WTC11 (cell line): ENCODE data around the gene TMCC2. TPM values are rescaled to one million over a fixed set of nuclear protein-coding genes. Genes with fewer than 3 reads are reported as not detected.

Experiments
- ATAC-seq: fragments of 200-7000 bp; cut with Tn5 transposase; 2 replicates; pipeline ENCODE4 v1.10.0; 2021; ENCODE audit warnings: mild to moderate bottlenecking, moderate library complexity
- CTCF ChIA-PET: fragments of 300-600 bp; sonication (Branson Sonifier 250); formaldehyde crosslinking; loops from one replicate; lab custom pipeline; 2021; ENCODE audit warnings: antibody characterized with exemption; lab: Charles Lee
- POLR2A ChIA-PET: fragments of 350-600 bp; sonication (Branson Sonifier 250); formaldehyde crosslinking; loops from one replicate; lab custom pipeline; 2021; ENCODE audit warnings: antibody characterized with exemption; lab: Charles Lee
- DNase-seq: peaks from one replicate; pipeline ENCODE4 v3.0.0; 2021; ENCODE audit warnings: low spot score
- H3K27ac Mint-ChIP-seq: 2 replicates; pipeline ENCODE4 v1.8.0; 2021; ENCODE audit warnings: mixed read lengths
- H3K27me3 Mint-ChIP-seq: 2 replicates; pipeline ENCODE4 v1.8.0; 2021; ENCODE audit warnings: low read depth, mild to moderate bottlenecking, moderate library complexity, mixed read lengths
- H3K36me3 Mint-ChIP-seq: 2 replicates; pipeline ENCODE4 v1.8.0; 2021; ENCODE audit warnings: mixed read lengths
- H3K4me1 Mint-ChIP-seq: 2 replicates; pipeline ENCODE4 v1.8.0; 2022; ENCODE audit warnings: mixed read lengths
- H3K4me3 Mint-ChIP-seq: 2 replicates; pipeline ENCODE4 v1.8.0; 2021; ENCODE audit warnings: mild to moderate bottlenecking, moderate library complexity, mixed read lengths
- H3K9me3 Mint-ChIP-seq: 2 replicates; pipeline ENCODE4 v1.8.0; 2021; ENCODE audit warnings: mixed read lengths
- ATF1 ChIP-seq: sonication (generic); formaldehyde crosslinking; IDR thresholded peaks from 2 replicates; pipeline ENCODE4 v1.8.1; 2023; ENCODE audit warnings: mild to moderate bottlenecking, moderate library complexity, missing genetic modification reagents
- ATF2 ChIP-seq: sonication (generic); formaldehyde crosslinking; IDR thresholded peaks from 2 replicates; pipeline ENCODE4 v1.8.1; 2022; ENCODE audit warnings: low read depth, missing genetic modification reagents, borderline replicate concordance
- CREB1 ChIP-seq: sonication (generic); formaldehyde crosslinking; IDR thresholded peaks from 2 replicates; pipeline ENCODE4 v1.8.0; 2023; ENCODE audit warnings: mild to moderate bottlenecking, missing genetic modification reagents
- E2F1 ChIP-seq: sonication (generic); formaldehyde crosslinking; IDR thresholded peaks from 2 replicates; pipeline ENCODE4 v1.8.0; 2022; ENCODE audit warnings: mild to moderate bottlenecking, missing genetic modification reagents
- E2F4 ChIP-seq: sonication (generic); formaldehyde crosslinking; IDR thresholded peaks from 2 replicates; pipeline ENCODE4 v1.8.1; 2022; ENCODE audit warnings: low read depth, mild to moderate bottlenecking, moderate library complexity, missing genetic modification reagents, borderline replicate concordance
- ESRRA ChIP-seq: sonication (generic); formaldehyde crosslinking; IDR thresholded peaks from 2 replicates; pipeline ENCODE4 v1.8.1; 2022; ENCODE audit warnings: mild to moderate bottlenecking, missing genetic modification reagents, borderline replicate concordance
- ETV6 ChIP-seq: sonication (generic); formaldehyde crosslinking; IDR thresholded peaks from 2 replicates; pipeline ENCODE4 v1.8.1; 2022; ENCODE audit warnings: mild to moderate bottlenecking, missing genetic modification reagents
- FOXK1 ChIP-seq: sonication (generic); formaldehyde crosslinking; IDR thresholded peaks from 2 replicates; pipeline ENCODE4 v1.8.0; 2022; ENCODE audit warnings: mild to moderate bottlenecking, moderate library complexity, missing genetic modification reagents
- GTF2I ChIP-seq: fragments of 250-450 bp; sonication (Bioruptor Pico); conservative IDR thresholded peaks from 2 replicates; pipeline ENCODE4 v1.4.0; 2021; ENCODE audit warnings: mild to moderate bottlenecking
- KAT7 ChIP-seq: sonication (generic); formaldehyde crosslinking; IDR thresholded peaks from 2 replicates; pipeline ENCODE4 v1.8.1; 2023; ENCODE audit warnings: missing genetic modification reagents, mild to moderate bottlenecking, borderline replicate concordance
- MLX ChIP-seq: sonication (generic); formaldehyde crosslinking; IDR thresholded peaks from 2 replicates; pipeline ENCODE4 v1.8.1; 2023; ENCODE audit warnings: mild to moderate bottlenecking, missing genetic modification reagents, moderate library complexity
- MXD4 ChIP-seq: fragments of 250-450 bp; sonication (Bioruptor Pico); IDR thresholded peaks from 2 replicates; pipeline ENCODE4 v1.8.0; 2021; ENCODE audit warnings: mild to moderate bottlenecking, moderate library complexity, borderline replicate concordance
- NFE2L1 ChIP-seq: sonication (generic); formaldehyde crosslinking; IDR thresholded peaks from 2 replicates; pipeline ENCODE4 v1.8.1; 2023; ENCODE audit warnings: missing genetic modification reagents
- NR2C2 ChIP-seq: sonication (generic); formaldehyde crosslinking; IDR thresholded peaks from 2 replicates; pipeline ENCODE4 v1.8.0; 2022; ENCODE audit warnings: mild to moderate bottlenecking, missing genetic modification reagents
- PRDM15 ChIP-seq: sonication (generic); formaldehyde crosslinking; IDR thresholded peaks from 2 replicates; pipeline ENCODE4 v1.8.0; 2022; ENCODE audit warnings: missing genetic modification reagents
- RELA ChIP-seq: sonication (generic); formaldehyde crosslinking; IDR thresholded peaks from 2 replicates; pipeline ENCODE4 v1.8.1; 2022; ENCODE audit warnings: missing genetic modification reagents, mild to moderate bottlenecking, borderline replicate concordance
- STAT6 ChIP-seq: sonication (generic); formaldehyde crosslinking; conservative IDR thresholded peaks from 2 replicates; pipeline ENCODE4 v1.8.1; 2023; ENCODE audit warnings: mild to moderate bottlenecking, low read depth, missing genetic modification reagents, moderate library complexity
- TEAD1 ChIP-seq: sonication (generic); formaldehyde crosslinking; IDR thresholded peaks from 2 replicates; pipeline ENCODE4 v1.8.0; 2022; ENCODE audit warnings: mild to moderate bottlenecking, missing genetic modification reagents
- ZNF121 ChIP-seq: sonication (generic); formaldehyde crosslinking; IDR thresholded peaks from 2 replicates; pipeline ENCODE4 v1.8.0; 2023; ENCODE audit warnings: missing genetic modification reagents
- ZNF425 ChIP-seq: fragments of 250-450 bp; sonication (Bioruptor Pico); conservative IDR thresholded peaks from 2 replicates; pipeline ENCODE4 v1.9.0; 2021; ENCODE audit warnings: mild to moderate bottlenecking
- total RNA-seq: library from RNA; stranded (reverse); gene quantifications from 3 replicates; pipeline ENCODE4 v1.2.3, GENCODE V29; 2021

Gene TMCC2
- total RNA-seq, 1 experiment from 2014 or later = 9.5 TPM

GRCh38 chr1:205275916-205276688 is 48.4 kb downstream of the TMCC2 start (continued):
- TF ChIP-seq E2F4 (CRISPR knock-in tag) = no peak
- no peak for TF ChIP-seq KAT7 (CRISPR knock-in tag)
- no peak for TF ChIP-seq MLX
- TF ChIP-seq NR2C2 = no peak
- no peak for TF ChIP-seq ESRRA (CRISPR knock-in tag)
- no peak for TF ChIP-seq MXD4 (CRISPR knock-in tag)
- TF ChIP-seq RELA (CRISPR knock-in tag) = no peak
- TF ChIP-seq ZNF425 = no peak
- TF ChIP-seq CREB1 (CRISPR knock-in tag) = no peak
- TF ChIP-seq E2F1 (CRISPR knock-in tag) = no peak
- no peak for TF ChIP-seq ATF1 (CRISPR knock-in tag)

GRCh38 chr1:205276689-205277065 is 48.9 kb downstream of the TMCC2 start:
- Mint-ChIP-seq H3K27me3 (no peaks in the 10 kb centered on the region), H3K4me3 (no peak overlapping the region), H3K36me3 (peaks cover 5% of the 10 kb centered on the region), H3K4me1 (peaks cover 17% of the 10 kb centered on the region), H3K9me3 (peaks cover 4% of the 10 kb centered on the region; the same call in 1 of the 2 replicates), H3K27ac (no peak overlapping the region)
- ChIA-PET POLR2A (interaction anchor here (0.6 to 4.0 kb wide), 3 partner anchors 23 to 45 kb away, joined by 3 to 46 read pairs (median 3); partner anchors contain the start of gene NUAK2), CTCF (interaction anchor here (1.1 to 13.3 kb wide), 4 partner anchors 11 to 78 kb away, joined by 3 to 684 read pairs (median 58); partner anchors contain the start of gene NUAK2)
- ATAC-seq (no peak), DNase-seq (no peak)
- no peak for TF ChIP-seq NFE2L1 (CRISPR knock-in tag)
- TF ChIP-seq GTF2I = no peak
- no peak for TF ChIP-seq TEAD1
- TF ChIP-seq PRDM15 = no peak
- TF ChIP-seq FOXK1 (CRISPR knock-in tag) = no peak
- TF ChIP-seq ATF2 (CRISPR knock-in tag) = no peak
- no peak for TF ChIP-seq STAT6 (CRISPR knock-in tag)
- no peak for TF ChIP-seq ZNF121
- no peak for TF ChIP-seq ETV6 (CRISPR knock-in tag)
